COLO829 (cell line): ENCODE measurements around the gene CUX1.
A peak's percentile ranks its signal among the peaks of the same experiment; 100 is the strongest.
"Not testable (repeated sequence)": the region's sequence is repeated elsewhere in the genome, so short reads cannot be mapped to it uniquely, and the experiment has no call there.

ENCODE experiments used
- DNase-seq: peaks from one replicate; pipeline ENCODE4 v3.0.0; 2012; ENCODE audit warnings: low spot score

The CUX1 gene

GRCh38 chr7:102045681-102046372 is 228.4 kb downstream of the CUX1 start:
- no peak for DNase-seq

GRCh38 chr7:102046373-102047117 is 229.1 kb downstream of the CUX1 start:
- no peak for DNase-seq

GRCh38 chr7:102047167-102047566 is 229.7 kb downstream of the CUX1 start:
- DNase-seq = no peak

- DNase-seq = no peak
These were observed 232.3 kb downstream of the CUX1 start for GRCh38 chr7:102049765-102050164.

- peak; percentile 84 for DNase-seq
These were observed 233.5 kb downstream of the CUX1 start for GRCh38 chr7:102050864-102051460.

GRCh38 chr7:102051736-102052135 is 234.3 kb downstream of the CUX1 start:
- DNase-seq = not testable (repeated sequence)

GRCh38 chr7:102054158-102054557 is 236.7 kb downstream of the CUX1 start:
- no peak for DNase-seq

GRCh38 chr7:102055181-102055976 is 238.0 kb downstream of the CUX1 start:
- no peak for DNase-seq

- no peak for DNase-seq
These were observed 242.1 kb downstream of the CUX1 start for GRCh38 chr7:102059524-102059923.

- no peak for DNase-seq
These were observed 244.0 kb downstream of the CUX1 start for GRCh38 chr7:102061354-102061945.

GRCh38 chr7:102061981-102062390 is 244.6 kb downstream of the CUX1 start:
- DNase-seq = no peak

GRCh38 chr7:102063690-102064180 is 246.3 kb downstream of the CUX1 start:
- DNase-seq = no peak

- DNase-seq = no peak
These were observed 247.1 kb downstream of the CUX1 start for GRCh38 chr7:102064361-102065025.

GRCh38 chr7:102065226-102065625 is 247.8 kb downstream of the CUX1 start:
- no peak for DNase-seq

- no peak for DNase-seq
These were observed 249.1 kb downstream of the CUX1 start for GRCh38 chr7:102066476-102066875.

- no peak for DNase-seq
These were observed 251.4 kb downstream of the CUX1 start for GRCh38 chr7:102068846-102069245.

- no peak for DNase-seq
These were observed 252.7 kb downstream of the CUX1 start for GRCh38 chr7:102069931-102070629.

GRCh38 chr7:102072003-102072402 is 254.6 kb downstream of the CUX1 start:
- no peak for DNase-seq

GRCh38 chr7:102072636-102073209 is 255.3 kb downstream of the CUX1 start:
- DNase-seq = no peak
